CD4-positive, alpha-beta T cell (primary cell): Measurements from ENCODE around the gene PPARG. TPM values are rescaled to one million over a fixed set of nuclear protein-coding genes. Genes with fewer than 3 reads are reported as not detected.

Experiments used
- ATAC-seq: fragments of 200-7000 bp; cut with Tn5 transposase; one replicate; pipeline ENCODE4 v1.10.0; 2022; ENCODE audit warnings: mild to moderate bottlenecking; ENCODE audit not compliant: poor library complexity
- CTCF ChIA-PET: fragments of 350-600 bp; sonication (Branson Sonifier 250); formaldehyde crosslinking; loops from one replicate; lab custom pipeline; 2021; ENCODE audit warnings: antibody characterized with exemption, inconsistent platforms; lab: Charles Lee
- POLR2A ChIA-PET: fragments of 350-600 bp; sonication (Branson Sonifier 250); formaldehyde crosslinking; loops from one replicate; lab custom pipeline; 2021; ENCODE audit warnings: antibody characterized with exemption, inconsistent platforms; lab: Charles Lee
- DNase-seq, 14 experiments: peaks; one replicate each; pipeline ENCODE4 v3.0.0-alpha.2; 2013 to 2020; ENCODE audit warnings: mixed read lengths in 2 of 14
- H3K27ac ChIP-seq, 2 donors: one replicate each; pipeline versions ENCODE4 v1.5.1 to v1.7.0; 2013; ENCODE audit warnings: low read length in 2 of 2, low read depth in 1 of 2, mild to moderate bottlenecking in 1 of 2
- H3K27me3 ChIP-seq, 2 experiments: 1 replicate in 1 of 2; 2 replicates in 1 of 2; pipeline versions ENCODE4 v1.6.1 to v1.7.0; 2013; ENCODE audit warnings: low read length in 2 of 2, control low read depth in 1 of 2, mild to moderate bottlenecking in 1 of 2, moderate library complexity in 1 of 2; ENCODE audit not compliant: insufficient read depth in 2 of 2, control insufficient read depth in 1 of 2
- H3K36me3 ChIP-seq: one replicate; pipeline ENCODE4 v1.6.1; 2013; ENCODE audit warnings: low read length, control low read depth; ENCODE audit not compliant: insufficient read depth
- H3K4me1 ChIP-seq: one replicate; pipeline ENCODE4 v1.6.1; 2013; ENCODE audit warnings: low read length, control low read depth; ENCODE audit not compliant: insufficient read depth
- H3K4me3 ChIP-seq: one replicate; pipeline ENCODE4 v1.5.1; 2013; ENCODE audit warnings: mild to moderate bottlenecking, low read length, moderate library complexity
- H3K9me3 ChIP-seq, 2 experiments: 1 replicate in 1 of 2; 2 replicates in 1 of 2; pipeline versions ENCODE4 v1.6.1 to v1.7.0; 2013; ENCODE audit warnings: low read length in 2 of 2, mild to moderate bottlenecking in 2 of 2, control low read depth in 1 of 2, moderate library complexity in 1 of 2; ENCODE audit not compliant: control insufficient read depth in 1 of 2, insufficient read depth in 1 of 2
- H3K27ac Mint-ChIP-seq: one replicate; pipeline ENCODE4 v1.8.0; 2020; ENCODE audit warnings: mixed read lengths
- H3K27me3 Mint-ChIP-seq: one replicate; pipeline ENCODE4 v1.8.0; 2021; ENCODE audit warnings: mixed read lengths
- H3K36me3 Mint-ChIP-seq: one replicate; pipeline ENCODE4 v1.8.0; 2021; ENCODE audit warnings: low read depth, mixed read lengths
- H3K4me1 Mint-ChIP-seq: one replicate; pipeline ENCODE4 v1.8.0; 2021; ENCODE audit warnings: low read depth, mixed read lengths
- H3K4me3 Mint-ChIP-seq: one replicate; pipeline ENCODE4 v1.8.0; 2020; ENCODE audit warnings: mild to moderate bottlenecking, mixed read lengths
- H3K9me3 Mint-ChIP-seq: one replicate; pipeline ENCODE4 v1.8.0; 2020; ENCODE audit warnings: mixed read lengths
- CTCF ChIP-seq: fragments of 200-600 bp; IDR thresholded peaks from one replicate; pipeline ENCODE4 v1.8.0; 2022; ENCODE audit warnings: antibody characterized with exemption, mild to moderate bottlenecking
- intact Hi-C, 2 experiments: fragments of 100-400 bp; cut with DNase I in 1 of 2; cut with micrococcal nuclease in 1 of 2; formaldehyde crosslinking; loops; one replicate each; pipeline versions ENCODE4 v1.15.1 to v1.9.0; 2023 to 2025; cut with DNase I, micrococcal nuclease
- total RNA-seq, 174 experiments: library from RNA in 2 of 174; stranded (reverse) in 2 of 174; gene quantifications; one replicate each; pipeline ENCODE4 v1.2.3 and lab custom pipeline; 2021 to 2026

PPARG gene
- total RNA-seq, 2 experiments from 2014 or later, result 0.27 to 0.75 TPM

GRCh38 chr3:12336099-12336498 lies 47.2 kb downstream of the PPARG start:
- Mint-ChIP-seq H3K4me3 (no peak overlapping the region), H3K4me1 (peaks cover 19% of the 10 kb centered on the region), H3K36me3 (no peaks in the 10 kb centered on the region), H3K9me3 (no peaks in the 10 kb centered on the region), H3K27ac (peak overlapping the region; percentile 37), H3K27me3 (no peaks in the 10 kb centered on the region)
- ChIA-PET CTCF (interaction anchor here (0.8 kb wide), 1 partner anchor 9 kb away, joined by 3 read pairs; no protein-coding TSS in a partner anchor), POLR2A (no interaction called here)
- Histone ChIP-seq H3K9me3 (no peaks in the 10 kb centered on the region), H3K27me3 (no peaks in the 10 kb centered on the region), H3K36me3 (no peaks in the 10 kb centered on the region), H3K4me1 (no peaks in the 10 kb centered on the region), H3K27ac (no peak overlapping the region), H3K4me3 (no peak overlapping the region)
- no peak for TF ChIP-seq CTCF
- DNase-seq, result peak in 3 of 14 experiments; percentile 48 to 63 (median 59)
- intact Hi-C loops, result no loop called here
- ATAC-seq, result peak; percentile 86

GRCh38 chr3:12338595-12339546 lies 50.0 kb downstream of the PPARG start:
- Histone ChIP-seq H3K36me3 (no peaks in the 10 kb centered on the region), H3K27me3 (no peaks in the 10 kb centered on the region), H3K27ac (no peak overlapping the region), H3K4me3 (no peak overlapping the region), H3K4me1 (no peaks in the 10 kb centered on the region), H3K9me3 (no peaks in the 10 kb centered on the region)
- H3K27me3 Mint-ChIP-seq, result no peaks in the 10 kb centered on the region
- ATAC-seq (no peak), DNase-seq (no peak)
- CTCF ChIA-PET, result no interaction called here
- POLR2A ChIA-PET, result no interaction called here
- H3K4me1 Mint-ChIP-seq, result peaks cover 19% of the 10 kb centered on the region
- H3K4me3 Mint-ChIP-seq, result no peak overlapping the region
- intact Hi-C loops, result no loop called here
- H3K9me3 Mint-ChIP-seq, result no peaks in the 10 kb centered on the region
- no peaks in the 10 kb centered on the region for H3K36me3 Mint-ChIP-seq
- H3K27ac Mint-ChIP-seq, result no peak overlapping the region
- no peak for TF ChIP-seq CTCF

GRCh38 chr3:12339701-12340480 lies 51.0 kb downstream of the PPARG start:
- Histone ChIP-seq H3K36me3 (no peaks in the 10 kb centered on the region), H3K4me3 (no peak overlapping the region), H3K4me1 (no peaks in the 10 kb centered on the region), H3K9me3 (no peaks in the 10 kb centered on the region), H3K27me3 (no peaks in the 10 kb centered on the region), H3K27ac (no peak overlapping the region)
- ChIA-PET CTCF (no interaction called here), POLR2A (no interaction called here)
- intact Hi-C loops, result no loop called here
- Mint-ChIP-seq H3K27ac (no peak overlapping the region), H3K4me3 (no peak overlapping the region), H3K4me1 (peaks cover 19% of the 10 kb centered on the region), H3K9me3 (no peaks in the 10 kb centered on the region), H3K36me3 (no peaks in the 10 kb centered on the region), H3K27me3 (no peaks in the 10 kb centered on the region)
- no peak for TF ChIP-seq CTCF
- ATAC-seq (no peak), DNase-seq (no peak)
